Stomach smooth muscle (tissue), 2 donors: Measurements from ENCODE around the gene CHST10.
A peak's percentile ranks its signal among the peaks of the same experiment; 100 is the strongest.
"Not testable (repeated sequence)": the region's sequence is repeated elsewhere in the genome, so short reads cannot be mapped to it uniquely, and the experiment has no call there.

Experiments
- H3K27ac ChIP-seq: one replicate; pipeline ENCODE4 v1.7.0; 2013; ENCODE audit warnings: mild to moderate bottlenecking, low read length, inconsistent platforms
- H3K27me3 ChIP-seq, 2 donors: one replicate each; pipeline ENCODE4 v1.7.0; 2013; ENCODE audit warnings: low read length in 2 of 2; ENCODE audit not compliant: insufficient read depth in 2 of 2, control insufficient read depth in 1 of 2
- H3K36me3 ChIP-seq, 2 donors: one replicate each; pipeline ENCODE4 v1.7.0; 2013; ENCODE audit warnings: low read length in 2 of 2; ENCODE audit not compliant: control insufficient read depth in 2 of 2, insufficient read depth in 2 of 2
- H3K4me1 ChIP-seq: one replicate; pipeline ENCODE4 v1.7.0; 2013; ENCODE audit warnings: low read length; ENCODE audit not compliant: control insufficient read depth, insufficient read depth
- H3K4me3 ChIP-seq, 2 donors: one replicate each; pipeline ENCODE4 v1.7.0; 2013; ENCODE audit warnings: low read length in 2 of 2
- H3K9ac ChIP-seq, 2 donors: one replicate each; pipeline ENCODE4 v1.7.0; 2013; ENCODE audit warnings: low read length in 2 of 2, mild to moderate bottlenecking in 1 of 2
- H3K9me3 ChIP-seq, 2 donors: one replicate each; pipeline ENCODE4 v1.7.0; 2013; ENCODE audit warnings: low read length in 2 of 2; ENCODE audit not compliant: control insufficient read depth in 2 of 2
- donor health status: healthy.
- donor health status: Pancreatic carcinoma.

CHST10 gene, protein sequence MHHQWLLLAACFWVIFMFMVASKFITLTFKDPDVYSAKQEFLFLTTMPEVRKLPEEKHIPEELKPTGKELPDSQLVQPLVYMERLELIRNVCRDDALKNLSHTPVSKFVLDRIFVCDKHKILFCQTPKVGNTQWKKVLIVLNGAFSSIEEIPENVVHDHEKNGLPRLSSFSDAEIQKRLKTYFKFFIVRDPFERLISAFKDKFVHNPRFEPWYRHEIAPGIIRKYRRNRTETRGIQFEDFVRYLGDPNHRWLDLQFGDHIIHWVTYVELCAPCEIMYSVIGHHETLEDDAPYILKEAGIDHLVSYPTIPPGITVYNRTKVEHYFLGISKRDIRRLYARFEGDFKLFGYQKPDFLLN

DNA sequence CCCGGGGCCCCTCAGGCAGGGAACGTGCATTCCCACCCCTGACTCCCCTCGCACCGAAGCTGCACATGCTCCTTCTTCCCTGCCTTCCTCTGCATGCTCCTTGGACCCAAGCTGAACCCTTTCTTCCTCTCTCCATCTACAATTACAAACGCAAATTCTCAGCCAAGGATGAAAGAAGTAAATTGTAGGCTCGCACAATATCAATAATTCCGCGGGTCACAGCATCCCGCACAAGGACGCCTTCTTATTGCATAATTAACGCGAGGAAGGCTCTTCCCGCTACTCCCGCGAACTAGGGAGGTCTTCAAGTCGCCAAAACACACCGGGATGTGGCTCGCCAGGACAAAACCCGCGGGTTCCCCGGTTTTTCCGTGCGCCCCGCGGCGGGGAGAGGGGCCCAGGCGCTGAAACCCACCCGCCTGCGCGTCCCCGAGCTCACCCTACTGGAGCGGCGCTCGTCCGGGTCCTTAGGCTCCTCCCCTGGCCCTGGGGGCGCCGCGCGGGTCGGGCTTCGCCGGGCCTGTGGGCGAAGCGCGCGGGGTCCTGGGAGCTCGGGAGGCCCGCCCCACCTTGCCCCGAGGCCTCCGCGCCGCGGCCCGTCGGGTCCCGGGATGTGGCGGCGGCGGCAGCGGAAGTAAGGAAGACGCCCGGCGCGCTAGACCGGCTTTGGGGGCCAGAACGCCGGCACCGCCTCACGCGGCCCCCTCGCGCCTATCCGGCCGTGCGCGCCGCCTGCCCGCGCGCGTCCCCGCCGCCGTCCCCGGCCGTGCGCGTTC, at the start of gene CHST10:
TSS of gene CHST10 (minus strand) at position 734 of the 776 bp plus-strand sequence. CDS start 10,993 bp downstream, outside the sequence.
- Histone ChIP-seq H3K9ac (peak within 1 kb of the TSS; percentile 78 to 91), H3K27ac (peak within 1 kb of the TSS; percentile 62)

DNA sequence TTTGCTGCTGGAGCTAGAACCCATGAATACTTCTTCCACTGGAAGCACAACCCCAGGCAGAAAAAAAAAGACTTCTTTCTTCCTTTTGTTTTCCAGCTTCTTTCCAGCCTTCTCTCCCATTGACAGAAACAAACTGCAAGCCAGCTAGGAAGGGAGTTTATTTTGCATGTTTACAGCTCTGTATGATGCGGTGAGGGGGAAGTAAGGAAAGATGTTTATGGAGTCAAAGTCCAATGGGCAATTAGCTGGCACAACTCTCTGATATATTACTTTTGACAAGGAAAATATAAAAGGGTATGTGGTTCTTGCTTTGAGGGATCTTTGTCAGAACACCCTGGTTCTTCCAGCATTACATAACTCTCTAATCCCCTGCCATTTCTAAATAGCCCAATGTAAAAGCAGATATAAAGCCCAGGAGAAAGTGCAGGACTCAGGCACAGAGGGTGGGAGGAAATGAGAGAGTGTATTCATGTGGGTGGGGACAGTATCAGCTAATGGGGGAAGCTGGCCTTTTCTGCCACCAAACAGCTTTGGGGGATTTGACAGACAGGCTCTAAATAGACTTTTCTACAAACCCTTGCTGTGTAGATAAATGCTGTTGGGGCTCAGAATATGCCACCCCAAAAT, 43.5 kb upstream of the CHST10 start:
- no peak overlapping the region for H3K27ac ChIP-seq
- no peaks in the 10 kb centered on the region for H3K27me3 ChIP-seq
- no peaks in the 10 kb centered on the region for H3K9me3 ChIP-seq
- no peak overlapping the region for H3K9ac ChIP-seq
- no peaks in the 10 kb centered on the region for H3K36me3 ChIP-seq
- no peaks in the 10 kb centered on the region for H3K4me1 ChIP-seq
- no peak overlapping the region for H3K4me3 ChIP-seq

More for the DNA sequence above, at the start of gene CHST10:
- H3K4me1 ChIP-seq, result peaks cover 11% of the 10 kb centered on the region
- peak within 1 kb of the TSS; percentile 89 to 90 for H3K4me3 ChIP-seq
- no peaks in the 10 kb centered on the region for H3K27me3 ChIP-seq
- peaks cover 0 to 4% of the 10 kb centered on the region in 2 donors for H3K36me3 ChIP-seq
- H3K9me3 ChIP-seq, result no peaks in the 10 kb centered on the region

DNA sequence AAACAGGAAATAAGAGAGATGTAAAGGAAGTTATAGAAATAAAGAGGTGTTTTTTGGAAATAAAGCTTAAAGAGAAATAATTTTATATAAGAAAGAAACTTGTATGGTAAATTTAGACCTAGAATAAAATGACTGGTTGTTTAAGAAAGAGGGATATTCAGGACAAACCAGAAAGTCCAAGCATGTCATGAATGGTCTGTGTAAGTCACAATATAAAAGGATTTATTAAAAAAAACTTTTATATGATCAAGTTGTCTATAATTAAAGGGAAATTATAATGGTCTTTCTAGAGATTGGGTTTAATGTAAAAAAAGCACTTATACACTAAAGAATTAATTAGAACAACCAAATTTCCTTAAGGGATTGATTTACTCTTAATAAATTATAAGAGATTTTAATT, 38.9 kb upstream of the CHST10 start:
- H3K36me3 ChIP-seq, H3K9ac ChIP-seq, H3K27me3 ChIP-seq, H3K4me1 ChIP-seq, H3K27ac ChIP-seq, H3K9me3 ChIP-seq, H3K4me3 ChIP-seq: not testable (repeated sequence)

DNA sequence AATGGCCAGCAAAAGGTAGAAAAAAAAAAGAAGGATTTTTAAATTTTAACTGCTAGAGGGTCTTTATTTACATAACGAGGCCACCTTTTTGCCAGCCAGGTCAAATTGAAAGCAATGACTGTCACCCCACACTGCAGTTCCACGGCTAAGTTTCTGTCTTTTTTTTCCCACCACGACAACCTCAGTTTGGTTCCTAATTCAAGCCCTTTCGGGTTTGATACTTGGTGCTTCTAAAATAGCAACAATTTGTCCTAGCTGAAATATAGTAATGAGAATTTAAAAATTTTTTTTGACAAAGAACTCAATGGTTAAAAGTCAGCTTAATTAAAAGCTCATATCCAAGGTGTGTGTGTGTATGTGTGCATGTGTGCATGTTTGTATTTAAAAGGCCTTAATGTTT, 36.4 kb upstream of the CHST10 start:
- H3K9ac ChIP-seq, result no peak overlapping the region
- H3K9me3 ChIP-seq, result no peaks in the 10 kb centered on the region
- H3K27ac ChIP-seq, result no peak overlapping the region
- no peak overlapping the region for H3K4me3 ChIP-seq
- H3K4me1 ChIP-seq, result no peaks in the 10 kb centered on the region
- H3K27me3 ChIP-seq, result no peaks in the 10 kb centered on the region
- no peaks in the 10 kb centered on the region for H3K36me3 ChIP-seq

DNA sequence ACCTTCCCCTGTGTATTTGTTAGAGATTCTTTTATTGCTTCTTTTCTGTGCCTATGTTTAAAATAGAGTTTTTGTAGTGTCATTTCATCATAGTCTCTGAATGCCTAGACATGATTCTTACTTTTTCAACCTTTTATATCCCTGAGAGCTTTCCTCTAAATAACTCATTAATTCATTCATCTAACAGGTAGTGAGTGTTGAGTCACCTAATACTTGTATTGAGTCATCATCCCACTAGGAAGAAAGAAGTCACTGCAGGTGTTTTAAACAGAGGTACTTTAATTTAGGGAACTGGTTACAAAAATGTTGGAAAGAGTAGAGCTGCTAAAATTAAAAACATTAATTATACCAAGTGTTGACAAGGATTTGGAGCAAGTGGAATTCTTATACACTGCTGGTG, 34.3 kb upstream of the CHST10 start:
- Histone ChIP-seq H3K9me3 (no peaks in the 10 kb centered on the region), H3K36me3 (no peaks in the 10 kb centered on the region), H3K4me1 (no peaks in the 10 kb centered on the region), H3K27ac (no peak overlapping the region), H3K9ac (no peak overlapping the region), H3K27me3 (no peaks in the 10 kb centered on the region), H3K4me3 (no peak overlapping the region)

DNA sequence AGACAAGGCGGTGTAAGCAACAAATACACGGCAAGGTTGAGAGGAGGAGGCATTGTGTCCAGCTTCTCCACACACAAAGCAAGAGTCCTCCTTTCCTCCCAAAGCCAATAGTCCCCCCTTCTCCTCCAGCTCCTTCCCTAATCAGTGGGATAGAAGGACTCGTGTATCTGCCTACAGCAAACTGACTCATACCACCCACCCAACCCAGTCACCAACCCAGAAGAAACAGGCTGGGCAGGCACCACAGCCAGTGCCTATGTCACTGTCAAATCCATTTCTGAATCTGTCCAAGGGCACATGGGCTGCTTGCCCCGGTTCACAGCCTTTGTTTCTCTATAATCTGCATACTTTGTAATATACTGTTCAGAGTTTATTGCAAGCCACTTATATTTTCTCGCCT, 33.6 kb upstream of the CHST10 start:
- Histone ChIP-seq H3K9ac (no peak overlapping the region), H3K27ac (no peak overlapping the region), H3K27me3 (no peaks in the 10 kb centered on the region), H3K9me3 (no peaks in the 10 kb centered on the region), H3K4me1 (no peaks in the 10 kb centered on the region), H3K36me3 (no peaks in the 10 kb centered on the region), H3K4me3 (no peak overlapping the region)

DNA sequence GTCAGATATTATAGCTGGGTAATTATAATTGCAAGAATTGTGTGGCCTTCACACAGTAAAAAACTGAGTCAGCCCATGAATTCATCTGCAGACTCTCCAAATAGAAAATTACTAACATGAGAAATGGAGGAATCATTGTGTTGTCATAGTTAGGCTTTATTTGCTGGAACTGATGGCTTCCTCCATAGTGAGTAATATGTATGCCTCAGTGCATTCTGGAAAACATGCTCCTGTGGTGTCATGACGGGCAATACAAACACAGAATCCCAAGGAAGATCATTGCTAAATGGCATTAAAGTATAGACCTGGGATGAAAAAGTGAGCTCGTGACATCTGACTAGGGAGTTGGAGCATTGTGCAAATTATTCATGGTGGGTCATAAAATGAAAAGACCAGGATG, 29.2 kb upstream of the CHST10 start:
- no peaks in the 10 kb centered on the region for H3K36me3 ChIP-seq
- no peak overlapping the region for H3K27ac ChIP-seq
- H3K4me3 ChIP-seq, result no peak overlapping the region
- no peaks in the 10 kb centered on the region for H3K9me3 ChIP-seq
- H3K9ac ChIP-seq, result no peak overlapping the region
- H3K4me1 ChIP-seq, result no peaks in the 10 kb centered on the region
- no peaks in the 10 kb centered on the region for H3K27me3 ChIP-seq

DNA sequence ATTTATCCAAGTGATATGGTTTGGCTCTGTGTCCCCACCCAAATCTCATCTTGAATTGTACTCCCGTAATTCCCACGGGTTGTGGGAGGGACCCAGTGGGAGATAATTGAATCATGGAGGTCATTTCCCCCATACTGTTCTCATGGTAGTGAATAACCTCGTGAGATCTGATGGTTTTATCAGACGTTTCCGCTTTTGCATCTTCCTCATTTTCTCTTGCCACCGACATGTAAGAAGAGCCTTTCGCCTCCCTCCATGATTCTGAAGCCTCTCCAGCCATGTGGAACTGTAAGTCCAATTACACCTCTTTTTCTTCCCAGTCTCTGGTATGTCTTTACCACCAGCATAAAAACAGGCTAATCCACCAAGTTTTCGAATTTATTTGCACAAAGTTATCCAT, 20.3 kb upstream of the CHST10 start:
- Histone ChIP-seq H3K4me3 (no peak overlapping the region), H3K27me3 (no peaks in the 10 kb centered on the region), H3K27ac (no peak overlapping the region), H3K9me3 (no peaks in the 10 kb centered on the region), H3K36me3 (no peaks in the 10 kb centered on the region), H3K9ac (no peak overlapping the region), H3K4me1 (no peaks in the 10 kb centered on the region)

DNA sequence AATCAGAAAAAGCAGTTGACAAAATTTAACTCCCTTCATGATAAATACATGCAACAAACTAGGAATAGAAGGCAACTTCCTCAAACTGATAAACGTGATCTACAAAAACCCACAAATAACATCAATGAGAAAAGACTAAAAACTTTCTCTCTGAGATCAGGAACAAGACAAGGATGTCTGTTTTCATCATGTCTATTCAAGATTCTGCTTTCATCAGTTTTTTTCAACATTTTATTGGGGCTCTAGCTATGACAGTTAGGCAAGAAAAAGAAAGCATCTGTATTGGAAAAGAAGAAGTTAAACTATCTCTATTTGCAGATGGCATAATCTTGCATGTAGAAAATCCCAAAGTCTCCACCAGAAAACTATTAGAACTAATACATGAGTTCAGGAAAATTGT, 12.3 kb upstream of the CHST10 start:
- no peak overlapping the region for H3K27ac ChIP-seq
- H3K9me3 ChIP-seq, result no peaks in the 10 kb centered on the region

DNA sequence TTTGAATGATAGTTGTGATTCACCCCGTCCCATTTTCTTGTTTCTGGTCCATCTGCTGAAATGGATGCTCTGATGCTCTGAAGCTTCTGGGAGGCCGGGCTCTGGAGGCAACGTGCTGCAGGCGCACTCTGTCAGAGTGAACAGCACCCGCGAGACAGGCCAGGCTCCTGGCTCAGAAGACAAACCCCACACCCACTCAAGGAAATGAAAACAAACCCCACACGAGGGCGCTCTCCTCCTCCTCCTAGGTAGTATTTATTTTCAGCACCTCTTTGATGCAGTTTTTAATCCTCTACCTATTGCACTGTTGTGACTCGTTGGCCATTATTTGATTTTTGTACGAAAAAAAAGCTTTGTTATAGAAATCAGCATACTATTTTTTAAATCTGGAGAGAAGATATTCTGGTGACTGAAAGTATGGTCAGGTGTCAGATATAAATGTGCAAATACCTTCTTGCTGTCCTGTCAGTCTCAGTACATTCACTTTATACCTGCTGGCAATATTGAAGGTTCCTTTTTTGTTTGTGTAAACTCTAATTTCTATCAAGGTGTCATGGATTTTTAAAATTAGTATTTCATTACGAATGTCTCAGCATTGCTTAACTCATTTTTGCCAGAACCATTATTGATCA, 10.3 kb upstream of the CHST10 start:
- peaks cover 6% of the 10 kb centered on the region for H3K4me1 ChIP-seq
- H3K9me3 ChIP-seq, result no peaks in the 10 kb centered on the region
- no peak overlapping the region for H3K4me3 ChIP-seq
- no peak overlapping the region for H3K27ac ChIP-seq
- H3K9ac ChIP-seq, result no peak overlapping the region
- H3K36me3 ChIP-seq, result no peaks in the 10 kb centered on the region
- no peaks in the 10 kb centered on the region for H3K27me3 ChIP-seq

More for the DNA sequence above, 12.3 kb upstream of the CHST10 start:
- Histone ChIP-seq H3K4me3 (no peak overlapping the region), H3K4me1 (peaks cover under 1% of the 10 kb centered on the region), H3K36me3 (no peaks in the 10 kb centered on the region), H3K9ac (no peak overlapping the region), H3K27me3 (no peaks in the 10 kb centered on the region)
